ENCODE results near the gene GBA2.

GBA2 gene

DNA sequence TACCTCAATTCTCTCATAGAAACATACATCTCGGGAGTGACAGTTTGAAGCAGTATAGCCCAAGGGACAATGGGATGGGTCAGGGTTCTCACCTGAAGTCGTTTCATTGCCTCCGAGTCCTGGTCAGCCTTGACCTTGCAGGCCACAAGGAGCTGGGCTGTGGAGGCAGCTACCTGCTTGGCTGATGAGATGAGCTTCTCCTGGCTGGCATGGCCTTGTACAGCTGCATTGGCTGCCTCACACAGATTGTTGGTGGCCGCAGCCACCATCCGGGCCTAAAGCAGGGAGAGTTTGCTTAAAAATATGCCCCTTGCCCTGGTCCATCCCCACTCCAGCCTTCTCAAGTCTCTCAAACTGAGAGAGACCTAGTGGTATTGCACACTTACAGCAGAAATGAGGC lies 50.8 kb downstream of the GBA2 start:
- TF ChIP-seq YY1 (IDR thresholded peaks at IDR 0.05; ENCODE audit: low read depth): no peak
- TF ChIP-seq TEAD4 (IDR thresholded peaks at IDR 0.05): no peak
- TF ChIP-seq FOXM1 (IDR thresholded peaks at IDR 0.05; ENCODE audit: borderline replicate concordance, low read depth): no peak

DNA sequence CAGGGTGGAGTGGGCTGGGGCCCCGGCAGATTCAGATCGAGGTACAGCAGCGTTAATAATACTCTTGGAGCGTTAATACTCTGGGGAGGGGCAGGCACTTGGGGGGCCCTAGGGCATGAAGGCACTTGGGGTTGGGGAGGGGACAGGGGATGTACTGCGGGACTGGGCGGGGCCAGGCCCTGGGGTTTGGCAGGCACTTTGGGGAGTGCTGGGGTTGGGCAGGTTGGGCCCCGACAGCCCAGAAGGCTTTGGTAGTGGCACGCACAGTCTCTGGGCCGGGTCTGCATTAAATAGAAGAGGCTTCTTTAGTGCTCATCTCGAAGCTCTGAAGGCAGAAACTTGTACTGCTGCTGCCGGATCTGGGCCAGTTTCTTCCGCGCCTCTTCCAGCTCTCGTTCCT lies 51.5 kb downstream of the GBA2 start:
- TF ChIP-seq, protein P1, sequence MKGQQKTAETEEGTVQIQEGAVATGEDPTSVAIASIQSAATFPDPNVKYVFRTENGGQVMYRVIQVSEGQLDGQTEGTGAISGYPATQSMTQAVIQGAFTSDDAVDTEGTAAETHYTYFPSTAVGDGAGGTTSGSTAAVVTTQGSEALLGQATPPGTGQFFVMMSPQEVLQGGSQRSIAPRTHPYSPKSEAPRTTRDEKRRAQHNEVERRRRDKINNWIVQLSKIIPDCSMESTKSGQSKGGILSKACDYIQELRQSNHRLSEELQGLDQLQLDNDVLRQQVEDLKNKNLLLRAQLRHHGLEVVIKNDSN (IDR thresholded peaks at IDR 0.05): no peak
- TF ChIP-seq, protein P2, sequence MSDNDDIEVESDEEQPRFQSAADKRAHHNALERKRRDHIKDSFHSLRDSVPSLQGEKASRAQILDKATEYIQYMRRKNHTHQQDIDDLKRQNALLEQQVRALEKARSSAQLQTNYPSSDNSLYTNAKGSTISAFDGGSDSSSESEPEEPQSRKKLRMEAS (IDR thresholded peaks at IDR 0.05): no peak
- TF ChIP-seq NFIC (IDR thresholded peaks at IDR 0.05): no peak

DNA sequence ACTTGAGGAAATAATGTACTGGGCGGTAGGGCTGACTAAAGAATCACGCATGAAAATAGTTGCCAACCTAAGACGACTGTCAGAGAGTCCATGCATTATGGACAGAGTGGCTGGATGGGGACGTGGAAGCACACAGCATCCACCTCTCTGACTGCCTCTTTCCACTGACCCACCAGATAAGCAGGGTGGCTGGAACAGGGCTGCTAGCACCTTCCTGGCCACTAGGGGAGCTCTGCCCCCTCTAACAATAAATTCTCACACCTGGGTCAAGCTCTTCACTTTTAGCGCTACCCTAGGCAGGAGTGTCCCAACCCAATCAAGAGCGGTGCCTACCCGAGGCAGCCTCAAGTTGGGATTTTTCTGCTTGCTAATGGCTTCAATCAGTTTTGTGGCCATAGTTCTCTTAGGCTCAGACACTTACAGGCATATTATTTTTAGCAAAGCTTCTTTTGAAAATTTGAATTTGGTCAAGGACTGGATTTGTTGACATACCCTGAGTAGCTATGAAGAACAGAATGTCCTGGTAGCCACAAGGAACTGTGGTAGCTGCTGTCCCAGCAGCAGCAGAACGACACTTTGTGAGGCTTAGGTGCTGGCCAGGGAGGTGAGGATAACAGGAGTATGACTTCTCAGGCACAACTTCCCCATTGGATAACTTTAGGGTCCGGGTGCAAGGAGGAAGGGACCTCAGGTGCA lies 52.4 kb downstream of the GBA2 start:
- TF ChIP-seq EP300 (IDR thresholded peaks at IDR 0.05; ENCODE audit: borderline replicate concordance) (no peak), RAD21 (IDR thresholded peaks at IDR 0.05; ENCODE audit: low read depth) (peak; percentile 63)

DNA sequence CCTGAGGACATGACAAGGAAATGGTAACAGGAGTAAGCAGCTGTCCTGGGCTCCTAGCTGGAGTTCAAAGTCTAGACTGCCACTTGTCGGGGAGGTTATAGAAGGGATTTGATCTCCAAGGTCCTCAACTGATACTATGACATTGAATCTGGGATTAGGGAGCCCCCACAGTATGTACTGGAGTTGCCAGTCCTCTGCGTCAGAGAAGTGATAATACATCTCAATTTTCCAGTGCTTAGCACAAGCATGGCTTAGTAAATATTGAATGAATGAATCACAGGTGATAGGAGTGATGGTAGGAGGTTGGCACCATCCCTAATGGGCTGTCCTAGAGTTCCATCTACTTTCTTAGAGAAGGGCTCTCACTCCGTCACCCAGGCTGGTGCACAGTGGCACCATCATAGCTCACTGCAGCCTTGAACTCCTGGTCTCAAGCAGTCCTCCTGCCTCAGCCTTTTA lies 53.1 kb downstream of the GBA2 start:
- TF ChIP-seq ZBTB7A (IDR thresholded peaks at IDR 0.05; ENCODE audit: low read depth) (no peak), NFIC (IDR thresholded peaks at IDR 0.05) (no peak), TEAD4 (IDR thresholded peaks at IDR 0.05) (no peak), CEBPB (IDR thresholded peaks at IDR 0.05) (no peak), CREB1 (IDR thresholded peaks at IDR 0.05; ENCODE audit: low read depth) (no peak), EGR1 (IDR thresholded peaks at IDR 0.05) (no peak), TCF12 (IDR thresholded peaks at IDR 0.05; ENCODE audit: low read depth) (no peak), TAF1 (IDR thresholded peaks at IDR 0.05; ENCODE audit: low read depth) (no peak), FOXM1 (IDR thresholded peaks at IDR 0.05; ENCODE audit: borderline replicate concordance, low read depth) (no peak), EP300 (IDR thresholded peaks at IDR 0.05; ENCODE audit: borderline replicate concordance) (no peak), YY1 (IDR thresholded peaks at IDR 0.05; ENCODE audit: low read depth) (no peak), RAD21 (IDR thresholded peaks at IDR 0.05; ENCODE audit: low read depth) (no peak)
- TF ChIP-seq, protein P3, sequence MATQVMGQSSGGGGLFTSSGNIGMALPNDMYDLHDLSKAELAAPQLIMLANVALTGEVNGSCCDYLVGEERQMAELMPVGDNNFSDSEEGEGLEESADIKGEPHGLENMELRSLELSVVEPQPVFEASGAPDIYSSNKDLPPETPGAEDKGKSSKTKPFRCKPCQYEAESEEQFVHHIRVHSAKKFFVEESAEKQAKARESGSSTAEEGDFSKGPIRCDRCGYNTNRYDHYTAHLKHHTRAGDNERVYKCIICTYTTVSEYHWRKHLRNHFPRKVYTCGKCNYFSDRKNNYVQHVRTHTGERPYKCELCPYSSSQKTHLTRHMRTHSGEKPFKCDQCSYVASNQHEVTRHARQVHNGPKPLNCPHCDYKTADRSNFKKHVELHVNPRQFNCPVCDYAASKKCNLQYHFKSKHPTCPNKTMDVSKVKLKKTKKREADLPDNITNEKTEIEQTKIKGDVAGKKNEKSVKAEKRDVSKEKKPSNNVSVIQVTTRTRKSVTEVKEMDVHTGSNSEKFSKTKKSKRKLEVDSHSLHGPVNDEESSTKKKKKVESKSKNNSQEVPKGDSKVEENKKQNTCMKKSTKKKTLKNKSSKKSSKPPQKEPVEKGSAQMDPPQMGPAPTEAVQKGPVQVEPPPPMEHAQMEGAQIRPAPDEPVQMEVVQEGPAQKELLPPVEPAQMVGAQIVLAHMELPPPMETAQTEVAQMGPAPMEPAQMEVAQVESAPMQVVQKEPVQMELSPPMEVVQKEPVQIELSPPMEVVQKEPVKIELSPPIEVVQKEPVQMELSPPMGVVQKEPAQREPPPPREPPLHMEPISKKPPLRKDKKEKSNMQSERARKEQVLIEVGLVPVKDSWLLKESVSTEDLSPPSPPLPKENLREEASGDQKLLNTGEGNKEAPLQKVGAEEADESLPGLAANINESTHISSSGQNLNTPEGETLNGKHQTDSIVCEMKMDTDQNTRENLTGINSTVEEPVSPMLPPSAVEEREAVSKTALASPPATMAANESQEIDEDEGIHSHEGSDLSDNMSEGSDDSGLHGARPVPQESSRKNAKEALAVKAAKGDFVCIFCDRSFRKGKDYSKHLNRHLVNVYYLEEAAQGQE (IDR thresholded peaks at IDR 0.05; ENCODE audit: low read depth): no peak
- TF ChIP-seq, protein P1 (IDR thresholded peaks at IDR 0.05): no peak
- TF ChIP-seq, protein P2 (IDR thresholded peaks at IDR 0.05): no peak

DNA sequence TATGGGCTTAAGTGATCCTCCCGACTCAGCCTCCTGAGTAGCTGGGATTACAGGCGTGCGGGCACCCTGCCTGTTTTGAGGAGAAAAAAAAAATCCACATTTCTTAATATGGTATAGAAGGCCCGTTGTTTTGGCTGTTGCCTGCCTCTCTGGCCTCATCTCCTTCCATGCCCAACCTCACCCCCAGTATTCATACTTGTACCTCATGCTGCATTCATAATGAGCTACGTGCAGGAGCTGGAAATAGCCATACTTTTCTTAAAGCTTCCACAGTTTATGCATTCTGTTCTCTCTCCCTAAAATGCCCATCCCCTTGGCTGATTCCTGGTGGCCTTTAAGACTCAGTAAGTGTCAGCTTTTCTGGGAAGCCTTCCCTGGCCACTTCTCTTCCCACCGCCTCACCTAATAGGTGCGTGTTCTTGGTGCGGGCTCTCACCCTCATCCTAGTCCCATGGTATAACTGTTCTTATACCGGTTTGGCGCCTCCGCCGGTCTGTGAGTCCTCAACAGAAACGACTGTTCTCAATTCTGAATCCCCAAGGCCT lies 57.2 kb downstream of the GBA2 start:
- TF ChIP-seq CREB1 (IDR thresholded peaks at IDR 0.05; ENCODE audit: low read depth) (no peak), EP300 (IDR thresholded peaks at IDR 0.05; ENCODE audit: borderline replicate concordance) (no peak), FOXM1 (IDR thresholded peaks at IDR 0.05; ENCODE audit: borderline replicate concordance, low read depth) (no peak), EGR1 (IDR thresholded peaks at IDR 0.05) (no peak), TEAD4 (IDR thresholded peaks at IDR 0.05) (no peak), NFIC (IDR thresholded peaks at IDR 0.05) (no peak), ZBTB7A (IDR thresholded peaks at IDR 0.05; ENCODE audit: low read depth) (no peak), TCF12 (IDR thresholded peaks at IDR 0.05; ENCODE audit: low read depth) (no peak), TAF1 (IDR thresholded peaks at IDR 0.05; ENCODE audit: low read depth) (no peak), YY1 (IDR thresholded peaks at IDR 0.05; ENCODE audit: low read depth) (no peak)
- TF ChIP-seq, protein P1 (IDR thresholded peaks at IDR 0.05): no peak
- TF ChIP-seq, protein P2 (IDR thresholded peaks at IDR 0.05): no peak

DNA sequence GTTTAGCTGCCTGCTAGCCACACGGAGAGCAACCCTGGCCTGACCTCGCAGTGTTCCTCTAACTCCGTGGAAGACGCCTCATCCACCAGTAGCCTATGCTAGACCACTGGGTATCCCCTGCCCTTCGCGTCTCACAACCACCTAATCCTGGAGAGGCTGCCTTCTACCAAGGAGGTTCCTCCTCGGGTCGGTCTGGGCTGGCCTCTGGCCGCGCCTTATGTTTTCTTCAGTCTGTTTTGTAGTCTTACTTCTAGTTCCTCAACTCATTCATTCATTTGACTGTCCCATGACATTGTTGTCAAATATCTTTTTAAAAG lies 57.7 kb downstream of the GBA2 start:
- TF ChIP-seq, protein P2 (IDR thresholded peaks at IDR 0.05): no peak
- TF ChIP-seq ZBTB7A (IDR thresholded peaks at IDR 0.05; ENCODE audit: low read depth): no peak; the same call in 1 of the 2 replicates
- TF ChIP-seq, protein P3 (IDR thresholded peaks at IDR 0.05; ENCODE audit: low read depth): no peak
- no peak for TF ChIP-seq EP300 (IDR thresholded peaks at IDR 0.05; ENCODE audit: borderline replicate concordance)
- no peak for TF ChIP-seq TAF1 (IDR thresholded peaks at IDR 0.05; ENCODE audit: low read depth)
- TF ChIP-seq CEBPB (IDR thresholded peaks at IDR 0.05): no peak
- no peak for TF ChIP-seq CREB1 (IDR thresholded peaks at IDR 0.05; ENCODE audit: low read depth)
- no peak for TF ChIP-seq NFIC (IDR thresholded peaks at IDR 0.05)
- no peak for TF ChIP-seq TEAD4 (IDR thresholded peaks at IDR 0.05)
